CD4-positive, alpha-beta T cell treated with Interleukin-15 for 4 hours (primary cell): ENCODE measurements around the gene CDC42BPB.

Experiments used
- DNase-seq: peaks from one replicate; pipeline ENCODE4 v3.0.0-alpha.2; 2020; ENCODE audit warnings: low spot score

The CDC42BPB gene

GRCh38 chr14:102911991-102912761 lies 145.2 kb downstream of the CDC42BPB start:
- no peak for DNase-seq

- DNase-seq, result no peak
Observed at GRCh38 chr14:102911541-102911951, 145.8 kb downstream of the CDC42BPB start.

- no peak for DNase-seq
Observed at GRCh38 chr14:102910442-102910841, 146.9 kb downstream of the CDC42BPB start.

GRCh38 chr14:102909911-102910310 lies 147.4 kb downstream of the CDC42BPB start:
- no peak for DNase-seq

- DNase-seq, result no peak
Observed at GRCh38 chr14:102909462-102909861, 147.9 kb downstream of the CDC42BPB start.

GRCh38 chr14:102908766-102909455 lies 148.4 kb downstream of the CDC42BPB start:
- DNase-seq, result no peak

- no peak for DNase-seq
Observed at GRCh38 chr14:102907980-102908730, 149.2 kb downstream of the CDC42BPB start.

- DNase-seq, result no peak
Observed at GRCh38 chr14:102907303-102907844, 150.0 kb downstream of the CDC42BPB start.

GRCh38 chr14:102906616-102907302 lies 150.6 kb downstream of the CDC42BPB start:
- no peak for DNase-seq

GRCh38 chr14:102905116-102906108 lies 151.9 kb downstream of the CDC42BPB start:
- no peak for DNase-seq

GRCh38 chr14:102903889-102904512 lies 153.3 kb downstream of the CDC42BPB start:
- DNase-seq, result no peak

- DNase-seq, result no peak
Observed at GRCh38 chr14:102903248-102903888, 154.0 kb downstream of the CDC42BPB start.

GRCh38 chr14:102902523-102903247 lies 154.7 kb downstream of the CDC42BPB start:
- DNase-seq, result no peak

GRCh38 chr14:102902086-102902485 lies 155.3 kb downstream of the CDC42BPB start:
- DNase-seq, result no peak

- DNase-seq, result no peak
Observed at GRCh38 chr14:102901633-102902032, 155.7 kb downstream of the CDC42BPB start.

- no peak for DNase-seq
Observed at GRCh38 chr14:102900631-102901571, 156.4 kb downstream of the CDC42BPB start.

- DNase-seq, result no peak
Observed at GRCh38 chr14:102899516-102899900, 157.8 kb downstream of the CDC42BPB start.
